GM10266 (cell line): ENCODE measurements around the gene ISM1.

Experiments used
- DNase-seq: peaks from one replicate; pipeline ENCODE4 v3.0.0; 2012; ENCODE audit errors: extremely low spot score
- TF ChIP-seq, protein P1 (sequence below): IDR thresholded peaks from 2 replicates; pipeline ENCODE4 v1.5.1; 2012; ENCODE audit warnings: mild to moderate bottlenecking, low read depth; ENCODE audit not compliant: control insufficient read depth, insufficient read depth; ENCODE audit errors: missing control alignments

The ISM1 gene

DNA sequence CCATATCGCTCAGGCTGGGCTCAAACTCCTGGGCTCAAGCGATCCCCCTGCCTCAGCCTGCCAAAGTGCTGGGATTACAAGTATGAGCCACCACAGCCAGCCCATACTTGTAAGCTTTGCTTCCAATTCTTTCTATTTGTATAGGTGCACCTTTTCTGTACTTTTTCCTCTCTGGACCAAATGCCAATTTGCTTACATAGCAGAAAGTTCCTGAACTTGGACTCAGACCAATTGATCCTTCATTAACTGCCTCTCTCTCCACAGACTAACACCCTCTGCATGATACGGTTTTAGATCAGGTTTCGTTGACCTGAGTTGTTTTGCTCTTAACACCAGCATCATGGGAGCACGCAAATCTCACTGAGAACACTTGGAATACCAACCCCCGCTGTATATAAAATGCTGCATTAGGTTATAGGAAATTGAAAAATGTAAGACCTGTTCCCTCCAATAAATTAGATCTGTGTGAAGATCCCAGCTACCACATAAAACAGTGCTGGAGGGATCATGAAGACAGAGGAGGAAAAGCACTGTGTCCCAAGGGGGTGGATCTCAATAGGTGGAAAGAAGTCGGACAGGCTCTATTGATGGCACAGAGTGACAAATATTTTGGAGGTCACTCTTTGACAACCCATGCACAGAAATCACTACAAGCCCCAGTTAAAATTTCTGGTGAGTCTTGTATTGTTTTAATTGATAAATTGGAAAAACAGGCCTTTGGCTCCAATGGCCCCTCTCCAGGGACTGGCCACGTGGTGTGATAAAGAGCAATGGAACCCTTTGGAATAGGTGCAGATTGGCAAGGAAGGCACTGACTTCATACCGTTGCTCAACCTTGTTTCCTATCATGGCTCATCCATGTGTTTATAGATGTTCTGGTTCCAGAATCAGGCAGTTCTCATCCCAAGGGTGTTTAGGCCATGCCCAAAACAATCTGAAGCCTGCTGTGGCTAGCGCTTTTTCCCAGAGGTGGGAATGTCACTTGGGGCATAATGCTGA, 51.2 kb downstream of the ISM1 start:
- TF ChIP-seq, protein P1, sequence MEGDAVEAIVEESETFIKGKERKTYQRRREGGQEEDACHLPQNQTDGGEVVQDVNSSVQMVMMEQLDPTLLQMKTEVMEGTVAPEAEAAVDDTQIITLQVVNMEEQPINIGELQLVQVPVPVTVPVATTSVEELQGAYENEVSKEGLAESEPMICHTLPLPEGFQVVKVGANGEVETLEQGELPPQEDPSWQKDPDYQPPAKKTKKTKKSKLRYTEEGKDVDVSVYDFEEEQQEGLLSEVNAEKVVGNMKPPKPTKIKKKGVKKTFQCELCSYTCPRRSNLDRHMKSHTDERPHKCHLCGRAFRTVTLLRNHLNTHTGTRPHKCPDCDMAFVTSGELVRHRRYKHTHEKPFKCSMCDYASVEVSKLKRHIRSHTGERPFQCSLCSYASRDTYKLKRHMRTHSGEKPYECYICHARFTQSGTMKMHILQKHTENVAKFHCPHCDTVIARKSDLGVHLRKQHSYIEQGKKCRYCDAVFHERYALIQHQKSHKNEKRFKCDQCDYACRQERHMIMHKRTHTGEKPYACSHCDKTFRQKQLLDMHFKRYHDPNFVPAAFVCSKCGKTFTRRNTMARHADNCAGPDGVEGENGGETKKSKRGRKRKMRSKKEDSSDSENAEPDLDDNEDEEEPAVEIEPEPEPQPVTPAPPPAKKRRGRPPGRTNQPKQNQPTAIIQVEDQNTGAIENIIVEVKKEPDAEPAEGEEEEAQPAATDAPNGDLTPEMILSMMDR, result no peak
- DNase-seq, result no peak

DNA sequence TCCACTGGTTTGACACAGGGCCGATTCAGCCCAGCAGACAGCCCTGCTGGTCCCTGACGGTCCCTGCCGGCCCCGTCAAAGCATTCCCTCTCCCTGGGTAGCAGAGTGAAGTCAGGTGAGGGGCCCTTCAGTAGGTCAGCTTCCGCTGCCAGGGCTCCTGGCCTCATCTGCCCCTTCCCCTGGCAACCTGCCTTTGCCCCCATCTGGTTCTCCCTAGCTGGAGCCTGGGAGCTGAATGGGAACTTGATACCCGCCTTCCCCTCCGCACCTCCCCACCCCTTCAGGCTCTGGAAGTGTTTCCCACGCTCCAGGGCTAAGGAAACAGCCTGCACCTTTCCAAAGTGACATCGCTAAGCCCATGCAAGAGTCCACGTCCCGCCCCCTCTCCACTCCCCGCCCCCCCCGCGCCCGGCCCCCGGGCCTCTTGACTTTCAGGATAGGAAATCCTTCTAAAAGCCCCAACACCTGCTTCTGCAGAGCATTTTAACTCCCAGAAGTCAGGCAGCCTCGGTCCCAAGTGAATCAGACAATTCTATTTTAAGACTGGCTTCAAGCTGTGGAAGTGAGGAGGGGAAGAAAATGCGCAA, 53.3 kb downstream of the ISM1 start:
- TF ChIP-seq, protein P1, result no peak
- no peak for DNase-seq

DNA sequence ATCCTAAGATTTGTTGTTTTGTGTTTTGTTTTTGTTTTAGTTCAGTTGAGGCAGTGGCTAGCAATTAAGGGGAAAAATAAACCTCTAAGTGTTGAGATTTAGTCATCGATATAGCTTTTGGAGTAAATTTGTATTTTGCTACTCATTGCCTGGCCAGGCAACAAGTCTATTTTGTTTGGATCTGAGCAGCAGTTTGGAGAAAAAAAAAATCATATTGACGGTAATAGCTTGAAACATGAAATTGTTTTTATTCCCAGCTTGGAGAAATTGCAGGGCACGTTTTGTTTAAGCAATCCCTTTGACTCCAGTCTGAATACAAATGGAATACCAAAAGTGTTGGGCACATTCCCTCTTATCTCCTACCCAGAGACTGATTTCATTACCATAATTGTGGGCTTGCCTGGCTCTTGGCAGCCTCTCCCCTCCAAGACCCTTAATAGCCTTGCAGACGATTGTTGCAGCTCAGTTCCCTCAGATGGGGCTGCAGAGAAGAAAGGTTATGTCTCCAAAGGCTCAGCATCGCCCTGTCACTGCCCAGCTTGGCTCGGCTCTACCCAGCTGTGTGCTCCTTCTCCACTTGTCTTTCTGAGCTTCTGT, 56.0 kb downstream of the ISM1 start:
- TF ChIP-seq, protein P1, result no peak
- DNase-seq, result no peak

DNA sequence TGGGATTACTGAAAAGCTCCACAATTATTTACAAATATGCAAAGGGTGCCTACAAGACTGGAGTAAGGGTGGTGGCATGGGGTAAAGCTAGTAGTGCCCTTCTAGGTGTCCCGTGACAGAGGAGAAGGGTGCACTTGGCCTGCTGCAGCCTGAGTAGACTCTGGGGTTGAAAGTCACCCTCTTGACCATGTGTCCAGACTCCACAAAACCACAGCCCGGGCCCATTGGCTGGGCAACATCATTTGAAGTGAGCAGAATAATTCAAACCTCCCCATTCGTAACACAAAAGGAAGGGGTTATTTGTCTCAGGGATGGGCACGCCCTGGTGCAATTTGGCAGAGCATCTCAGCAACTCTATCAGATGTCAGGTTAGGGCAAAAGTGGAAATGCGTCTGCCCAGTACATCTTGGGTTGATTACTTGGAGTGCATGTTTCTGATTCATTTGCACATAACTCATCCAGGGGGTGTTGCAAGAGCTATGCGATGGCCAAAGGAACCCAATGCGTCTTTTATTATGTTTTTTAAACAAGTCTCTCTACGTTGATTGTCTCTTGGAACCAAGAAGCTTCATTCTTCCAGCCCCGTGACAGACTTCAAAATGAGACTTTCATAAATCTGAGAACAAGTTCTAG, 56.7 kb downstream of the ISM1 start:
- no peak for DNase-seq
- TF ChIP-seq, protein P1, result no peak

DNA sequence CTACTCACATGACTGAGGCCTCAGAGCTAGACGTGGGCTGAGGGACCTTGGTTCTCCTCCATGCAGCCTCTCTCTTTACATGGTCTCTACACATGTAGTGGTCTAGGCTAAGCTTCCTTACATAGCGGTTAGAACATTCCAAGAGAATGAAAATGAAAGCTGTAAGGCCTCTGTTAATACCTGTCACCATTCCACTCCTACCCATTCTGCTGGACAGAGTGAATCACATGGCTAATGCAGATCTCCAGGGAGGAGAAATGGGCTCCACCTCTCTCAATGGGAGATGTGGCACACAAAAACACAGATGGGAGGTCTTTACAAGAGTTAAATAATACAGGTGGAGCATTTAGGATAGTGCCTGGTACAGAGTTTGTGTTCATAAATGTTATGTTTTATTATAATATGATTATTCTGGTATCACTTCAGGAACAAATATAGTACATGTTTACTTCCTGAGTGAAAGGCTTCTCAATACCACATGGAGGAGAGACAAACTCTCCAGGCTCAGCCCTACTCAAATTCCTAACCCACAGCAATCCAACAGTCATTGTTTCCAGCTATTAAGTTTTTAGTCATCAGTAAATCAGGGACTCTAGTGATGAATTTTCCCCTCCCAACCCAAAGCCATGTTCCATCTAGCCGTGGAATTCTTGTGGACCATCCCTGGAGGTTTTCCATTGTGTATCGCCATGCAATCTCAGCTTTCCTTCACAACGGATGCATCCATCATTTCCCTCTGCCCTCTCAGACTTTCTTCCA, 57.9 kb downstream of the ISM1 start:
- DNase-seq, result no peak
- TF ChIP-seq, protein P1, result no peak

DNA sequence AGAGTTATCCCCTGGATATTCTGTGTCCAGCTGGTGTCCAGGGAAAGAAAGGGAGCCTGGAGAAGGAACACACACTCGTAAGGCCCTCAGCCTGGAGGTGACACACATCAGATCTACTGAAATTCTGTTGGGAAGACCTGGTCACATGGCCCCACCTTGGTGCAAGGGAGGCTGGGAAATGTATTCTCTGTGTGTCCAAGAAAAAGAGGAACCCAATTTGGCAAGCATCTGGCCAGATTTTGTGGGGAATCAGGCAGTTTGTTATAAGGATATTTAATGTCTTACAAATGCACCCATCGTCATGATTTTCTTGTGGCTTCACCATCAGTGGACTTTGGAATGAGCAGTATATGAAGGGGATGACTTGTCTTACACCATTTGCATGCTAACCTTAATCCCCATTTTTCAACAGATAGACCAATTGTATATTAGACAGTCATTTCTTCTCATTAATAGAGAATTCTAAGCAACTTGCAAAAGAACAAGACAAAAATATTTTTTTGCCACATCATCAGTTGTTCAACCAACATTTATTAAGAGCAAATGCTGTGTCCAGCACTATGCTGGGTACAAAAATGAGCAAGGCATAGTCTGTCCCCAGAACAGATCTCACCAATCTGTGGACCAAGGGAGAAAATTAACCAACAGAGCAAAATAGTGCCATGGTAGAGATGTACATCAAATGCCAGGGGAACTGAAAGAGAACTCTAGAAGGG, 59.7 kb downstream of the ISM1 start:
- TF ChIP-seq, protein P1, result no peak
- no peak for DNase-seq
